Hematopoietic multipotent progenitor cell treated with erythropoietin and hydrocortisone succinate and interleukin-3 and kit ligand, for 4 days (in vitro differentiated cells): Measurements from ENCODE around the gene HS6ST2.

Source experiments
- DNase-seq: peaks from one replicate; pipeline ENCODE4 v3.0.0-alpha.2; 2015

HS6ST2 gene

GRCh38 chrX:132738951-132739350, 219.5 kb downstream of the HS6ST2 start:
- no peak for DNase-seq

- peak; percentile 44 for DNase-seq
Observed at GRCh38 chrX:132737743-132738142, 220.7 kb downstream of the HS6ST2 start.

DNA sequence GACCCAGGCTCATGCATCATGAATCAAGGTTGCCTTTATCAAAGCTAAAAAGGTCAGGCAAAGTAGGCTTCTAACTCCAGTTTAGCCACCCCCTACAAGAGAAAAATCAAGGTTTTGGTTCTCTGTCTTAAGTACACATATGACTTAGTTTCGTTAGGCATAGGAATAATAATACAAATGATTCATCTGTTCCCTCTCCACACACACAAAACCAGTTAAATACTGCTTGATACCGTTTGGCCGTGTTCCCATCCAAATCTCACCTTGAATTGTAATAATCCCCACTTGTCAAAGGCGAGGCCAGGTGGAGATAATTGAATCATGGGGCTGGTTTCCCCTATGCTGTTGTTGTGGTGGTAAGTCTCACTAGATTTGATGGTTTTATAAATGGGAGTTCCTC, 226.2 kb downstream of the HS6ST2 start:
- DNase-seq, result no peak

DNA sequence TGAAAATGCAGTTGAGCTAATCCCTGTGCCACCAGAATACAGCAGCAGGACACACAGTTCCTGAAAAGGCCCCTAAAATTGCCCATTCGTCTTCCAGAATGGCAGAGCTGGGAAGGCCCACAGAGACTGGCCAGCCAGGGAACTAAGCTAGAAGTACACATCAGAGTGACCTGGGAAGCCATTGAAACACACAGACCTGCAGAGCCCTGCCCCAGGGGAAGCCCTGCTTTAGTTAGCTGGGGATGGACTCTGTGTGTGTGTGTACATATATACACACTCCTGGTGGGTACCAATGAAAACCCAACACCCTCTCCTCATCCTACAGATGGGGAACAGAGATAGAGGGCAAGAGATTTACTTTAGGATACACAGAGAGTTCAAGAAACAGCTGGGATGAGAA, 227.7 kb downstream of the HS6ST2 start:
- DNase-seq, result no peak

DNA sequence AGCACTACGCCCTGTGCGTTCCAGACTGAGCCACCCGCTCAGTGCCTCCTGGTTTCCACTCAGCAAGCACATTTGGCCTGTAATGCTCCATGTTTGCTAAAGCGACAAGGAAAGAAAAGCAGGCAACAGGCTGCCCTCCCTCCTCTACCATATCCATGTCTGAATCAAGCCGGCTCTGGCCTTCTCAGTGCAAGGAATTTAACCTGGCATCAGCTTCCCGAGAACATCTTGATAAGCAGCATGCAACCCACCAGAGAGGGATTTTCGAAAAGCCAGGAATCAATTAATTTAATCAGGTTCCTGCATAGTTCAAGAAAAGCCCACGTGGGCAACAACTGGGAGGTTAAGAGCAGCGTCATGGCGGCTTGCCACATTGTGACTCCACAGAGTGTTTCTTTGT, 228.2 kb downstream of the HS6ST2 start:
- DNase-seq, result no peak

DNA sequence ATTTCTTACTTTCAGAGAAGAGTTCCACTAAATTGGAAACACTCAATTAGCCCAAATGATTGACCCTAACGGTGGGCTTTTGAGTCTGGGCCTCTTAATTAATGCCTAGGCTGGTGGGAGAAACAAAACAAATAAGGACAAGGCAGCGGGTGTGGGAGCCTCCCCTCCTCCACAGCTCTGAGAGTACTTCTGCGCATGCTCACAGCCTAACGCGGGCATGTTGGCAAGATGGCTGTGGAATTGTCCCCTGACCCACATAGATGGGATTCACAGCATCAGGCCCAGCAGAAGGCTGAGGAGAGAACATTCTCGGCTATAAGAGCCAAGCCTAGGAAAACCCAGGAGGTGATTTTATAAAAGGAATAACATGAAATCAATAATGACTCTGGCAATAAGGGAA, 230.1 kb downstream of the HS6ST2 start:
- DNase-seq, result no peak

- DNase-seq, result no peak
Observed at GRCh38 chrX:132718431-132718958, 239.9 kb downstream of the HS6ST2 start.

DNA sequence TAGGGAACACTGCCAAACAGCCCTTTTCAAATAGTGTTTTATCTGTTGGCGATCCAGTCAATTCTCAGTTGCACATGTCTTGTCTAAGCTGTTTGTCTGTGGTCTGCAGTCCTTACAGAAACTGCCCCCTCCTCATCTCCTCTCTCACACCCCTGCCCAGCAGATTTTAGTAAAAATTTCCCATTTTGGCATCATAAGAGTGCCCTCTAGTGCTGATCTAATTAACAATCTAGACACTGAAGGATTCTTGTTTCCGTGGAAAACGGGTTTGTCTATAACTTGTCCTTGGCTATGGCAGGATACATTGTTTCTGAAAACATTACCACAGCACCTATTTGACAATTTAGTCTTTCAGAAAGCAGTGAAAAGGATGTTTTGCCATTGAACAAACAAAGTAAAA, 242.4 kb downstream of the HS6ST2 start:
- peak; percentile 3 for DNase-seq

DNA sequence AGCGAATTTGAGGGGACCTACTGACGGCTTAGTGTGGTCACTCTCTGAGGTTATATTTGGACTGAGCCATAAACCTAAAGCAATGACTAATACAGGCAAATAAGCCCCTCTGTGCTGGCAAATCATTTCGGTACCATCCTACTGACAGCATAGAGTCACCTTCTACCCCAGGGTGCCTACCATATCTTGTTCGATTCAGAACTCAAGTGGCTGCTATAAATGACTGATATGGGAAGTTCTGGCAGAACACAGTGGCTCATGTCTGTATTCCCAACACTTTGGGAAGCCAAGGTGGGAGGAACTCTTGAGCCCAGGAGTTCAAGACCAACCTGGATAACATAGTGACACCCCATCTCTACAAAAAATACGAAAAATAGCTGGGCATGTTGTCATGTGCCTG, 243.5 kb downstream of the HS6ST2 start:
- no peak for DNase-seq

DNA sequence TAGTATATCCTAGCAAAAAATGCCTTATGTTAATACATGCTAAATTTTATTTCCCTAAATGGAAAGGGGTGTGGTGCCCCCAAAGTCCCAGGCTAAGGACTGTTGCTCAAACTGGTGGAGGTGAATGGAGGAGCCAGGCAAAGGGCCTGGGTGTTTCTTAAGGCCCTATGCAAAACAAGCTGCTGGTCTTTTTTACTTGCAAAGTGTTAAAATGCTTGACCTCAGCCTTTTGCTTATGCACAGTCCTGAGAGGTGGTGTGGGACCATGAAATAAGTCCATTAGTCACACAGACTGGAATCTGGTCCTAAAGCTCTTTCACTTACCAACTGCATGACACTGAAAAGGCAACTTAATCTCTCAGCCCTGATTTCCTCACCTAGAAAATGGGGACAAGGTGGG, 246.1 kb downstream of the HS6ST2 start:
- DNase-seq, result no peak

DNA sequence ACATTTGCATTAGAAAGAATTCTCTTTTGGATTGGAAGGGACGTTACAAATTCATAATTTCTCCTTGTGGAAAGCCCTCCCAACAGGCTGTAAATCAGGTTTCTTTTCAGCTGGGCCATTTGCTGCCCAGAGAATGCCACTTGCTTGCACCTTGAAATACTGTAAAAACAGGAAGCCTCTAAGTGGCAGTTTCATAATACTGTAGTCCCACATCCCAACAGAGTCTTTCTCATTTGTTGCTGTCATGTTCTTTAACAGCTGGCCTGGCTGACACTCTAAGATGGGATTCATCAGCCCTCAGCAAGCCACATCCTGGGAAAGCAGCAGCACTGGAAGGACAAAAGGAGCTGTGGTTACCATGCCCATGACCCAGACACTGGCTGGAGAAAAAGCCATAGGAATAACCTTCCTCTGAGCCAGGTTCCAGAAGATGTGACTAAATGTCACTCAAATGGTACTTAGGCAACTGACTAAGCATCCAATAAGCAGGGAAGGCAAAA, 247.7 kb downstream of the HS6ST2 start:
- peak; percentile 8 for DNase-seq

GRCh38 chrX:132708529-132708928, 249.9 kb downstream of the HS6ST2 start:
- DNase-seq, result no peak

GRCh38 chrX:132704769-132705168, 253.7 kb downstream of the HS6ST2 start:
- DNase-seq, result no peak

GRCh38 chrX:132694382-132694781, 264.0 kb downstream of the HS6ST2 start:
- no peak for DNase-seq

- DNase-seq, result no peak
Observed at GRCh38 chrX:132692526-132692925, 265.9 kb downstream of the HS6ST2 start.

DNA sequence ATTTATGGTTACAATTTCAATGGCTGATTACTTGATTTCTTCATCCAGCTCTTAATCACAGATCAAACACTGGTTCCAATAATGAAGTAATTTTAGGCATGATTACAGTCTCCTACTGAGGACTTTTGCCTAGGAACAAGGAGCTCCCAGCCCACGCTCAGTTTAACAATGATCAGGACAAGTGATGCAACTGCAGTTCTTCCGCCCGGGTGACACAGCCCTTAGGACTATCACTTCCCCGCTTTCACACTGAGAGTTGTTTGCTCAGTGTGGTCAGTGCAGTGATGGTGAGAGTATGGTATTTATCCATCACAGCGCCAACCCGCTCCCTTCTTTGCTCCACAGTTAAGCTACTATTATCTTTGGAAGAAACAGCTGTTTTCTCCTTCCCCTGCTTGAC, 266.4 kb downstream of the HS6ST2 start:
- no peak for DNase-seq

GRCh38 chrX:132689612-132690563, 268.5 kb downstream of the HS6ST2 start:
- no peak for DNase-seq

GRCh38 chrX:132685276-132685675, 273.2 kb downstream of the HS6ST2 start:
- DNase-seq, result no peak

GRCh38 chrX:132677233-132677716, 281.2 kb downstream of the HS6ST2 start:
- no peak for DNase-seq

DNA sequence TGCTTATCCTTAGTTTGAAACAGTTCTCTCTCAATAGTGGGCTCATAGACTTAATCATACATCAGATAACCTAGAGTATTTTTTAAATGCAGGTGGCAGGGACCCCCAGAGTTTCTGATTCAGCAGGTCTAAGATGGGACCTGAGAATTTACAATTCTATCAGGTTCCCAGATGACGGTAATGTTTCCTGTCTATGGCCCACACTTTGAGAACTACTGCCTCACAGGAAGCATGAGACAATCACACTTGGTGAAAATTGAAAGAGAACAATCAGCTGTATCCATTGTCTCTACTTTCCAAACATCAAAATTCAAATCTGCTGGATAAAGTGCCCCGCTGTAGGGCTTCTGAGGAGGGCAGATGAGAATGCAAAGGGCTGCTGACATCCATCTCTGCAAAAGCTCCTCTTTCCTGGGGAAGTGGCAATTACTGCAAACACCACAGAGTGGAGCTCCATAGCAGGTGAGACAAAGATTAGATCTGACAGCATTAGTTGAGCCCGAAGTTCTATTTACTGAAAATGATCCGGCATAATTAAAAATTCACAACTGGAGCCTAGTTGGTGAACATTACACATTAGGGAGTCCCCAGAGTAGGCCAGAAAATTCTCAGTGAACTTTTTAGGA, 281.8 kb downstream of the HS6ST2 start:
- peak; percentile 4 for DNase-seq

DNA sequence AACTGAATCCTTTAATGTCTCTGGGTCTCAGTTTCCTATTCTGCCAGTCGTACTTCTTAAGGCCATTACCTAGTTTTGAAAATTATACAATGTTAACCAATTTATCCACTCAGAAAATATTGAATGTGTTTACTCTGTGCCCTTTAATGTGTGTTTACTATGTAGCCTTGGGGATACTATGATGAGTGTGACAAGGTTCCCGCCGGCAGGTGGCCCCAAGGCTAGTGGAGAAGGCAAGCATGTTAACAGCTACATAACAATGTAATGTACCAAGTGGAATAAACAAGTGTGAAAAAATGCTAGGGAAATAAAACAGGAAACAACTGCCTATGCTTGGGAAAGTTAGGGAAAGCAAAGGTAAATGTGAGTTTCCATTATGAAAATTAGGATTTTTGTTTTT, 282.3 kb downstream of the HS6ST2 start:
- no peak for DNase-seq

- DNase-seq, result no peak
Observed at GRCh38 chrX:132673331-132673730, 285.1 kb downstream of the HS6ST2 start.

- no peak for DNase-seq
Observed at GRCh38 chrX:132671229-132671641, 287.2 kb downstream of the HS6ST2 start.

GRCh38 chrX:132669142-132669541, 289.3 kb downstream of the HS6ST2 start:
- no peak for DNase-seq
